Uterus (tissue), 2 donors: ENCODE data around the gene CHAC1.

ENCODE experiments used
- CTCF ChIP-seq, 4 experiments: fragments of 200-600 bp in 2 of 4; fragments of 450-650 bp in 2 of 4; sonication (generic) in 2 of 4; IDR thresholded peaks; one replicate each; pipeline ENCODE4 v1.5.1; 2016 to 2019; ENCODE audit warnings: antibody characterized with exemption in 4 of 4, mild to moderate bottlenecking in 2 of 4, moderate library complexity in 1 of 4
- POLR2A ChIP-seq, 2 donors: fragments of 450-650 bp; IDR thresholded peaks; one replicate each; pipeline ENCODE4 v1.6.1; 2016; ENCODE audit warnings: antibody characterized with exemption in 2 of 2, mild to moderate bottlenecking in 1 of 2, moderate library complexity in 1 of 2

DNA sequence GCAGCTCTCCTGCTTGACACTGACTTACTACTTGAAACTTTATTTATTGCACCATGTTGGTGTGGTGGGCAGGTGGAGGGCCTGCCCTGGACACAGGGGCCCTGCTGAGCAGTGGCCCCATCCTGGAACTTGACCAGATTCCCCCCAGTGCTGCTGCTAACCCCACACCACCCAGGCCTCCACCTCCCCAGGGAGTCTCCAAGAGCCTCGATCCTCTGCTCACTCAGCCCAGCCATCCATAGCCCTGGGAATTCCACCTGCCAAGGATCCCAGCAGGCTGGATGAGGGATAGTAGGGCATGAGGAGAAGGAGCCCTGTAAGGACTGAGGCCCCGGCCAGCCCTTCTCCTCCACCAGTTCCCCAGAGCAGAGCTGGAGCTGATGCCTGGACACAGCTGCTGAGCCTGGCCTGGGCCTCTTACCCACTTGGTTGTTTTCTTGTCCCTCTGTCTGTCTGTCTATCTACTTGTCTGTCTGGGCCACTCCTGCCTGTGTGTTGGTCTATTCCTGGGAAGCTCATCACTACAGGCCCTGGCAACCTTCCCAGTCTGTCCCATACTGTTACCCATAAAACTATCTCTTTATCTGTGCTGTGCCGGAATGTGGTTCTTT, 2.8 kb downstream of the CHAC1 start:
- TF ChIP-seq CTCF (IDR thresholded peaks at IDR 0.05) (no peak), POLR2A (IDR thresholded peaks at IDR 0.05) (no peak)
